ENCODE measurements around the gene FAM217B.
A peak's percentile ranks its signal among the peaks of the same experiment; 100 is the strongest.

Gene FAM217B

GRCh38 chr20:59972037-59972801, 32.0 kb downstream of the FAM217B start:
- no peaks in the 10 kb centered on the region for H3K27me3 ChIP-seq

GRCh38 chr20:59976156-59976782, 36.1 kb downstream of the FAM217B start:
- Histone ChIP-seq H3K27me3 (no peaks in the 10 kb centered on the region), H3K4me3 (ENCODE audit: low read depth in 1 of 2, low read length in 1 of 2) (no peak overlapping the region), H3K4me1 (ENCODE audit: control insufficient read depth in 1 of 2, insufficient read depth in 1 of 2, low read depth in 1 of 2, low read length in 1 of 2) (peaks cover 23 to 26% of the 10 kb centered on the region in 2 experiments), H3K27ac (no peak overlapping the region), H3K9me3 (no peaks in the 10 kb centered on the region), H3K36me3 (no peaks in the 10 kb centered on the region)
- TF ChIP-seq CTCF (IDR thresholded peaks at IDR 0.05), result no peak

More at GRCh38 chr20:59972037-59972801, 32.0 kb downstream of the FAM217B start:
- Histone ChIP-seq H3K36me3 (no peaks in the 10 kb centered on the region), H3K4me1 (ENCODE audit: control insufficient read depth in 1 of 2, insufficient read depth in 1 of 2, low read depth in 1 of 2, low read length in 1 of 2) (peaks cover 24 to 30% of the 10 kb centered on the region in 2 experiments), H3K4me3 (ENCODE audit: low read depth in 1 of 2, low read length in 1 of 2) (no peak overlapping the region), H3K27ac (peak overlapping the region; percentile 69), H3K9me3 (no peaks in the 10 kb centered on the region)
- no peak for TF ChIP-seq CTCF (IDR thresholded peaks at IDR 0.05)

GRCh38 chr20:59977086-59977485, 36.9 kb downstream of the FAM217B start:
- Histone ChIP-seq H3K27me3 (no peaks in the 10 kb centered on the region), H3K4me1 (ENCODE audit: control insufficient read depth in 1 of 2, insufficient read depth in 1 of 2, low read depth in 1 of 2, low read length in 1 of 2) (peaks cover 15 to 18% of the 10 kb centered on the region in 2 experiments), H3K4me3 (ENCODE audit: low read depth in 1 of 2, low read length in 1 of 2) (no peak overlapping the region), H3K27ac (no peak overlapping the region), H3K9me3 (no peaks in the 10 kb centered on the region), H3K36me3 (no peaks in the 10 kb centered on the region)
- TF ChIP-seq CTCF (IDR thresholded peaks at IDR 0.05), result no peak

GRCh38 chr20:59983076-59983475, 42.9 kb downstream of the FAM217B start:
- H3K4me3 ChIP-seq (ENCODE audit: low read depth in 1 of 2, low read length in 1 of 2), result no peak overlapping the region
- no peak for TF ChIP-seq CTCF (IDR thresholded peaks at IDR 0.05)
- H3K36me3 ChIP-seq, result no peaks in the 10 kb centered on the region
- peaks cover 33 to 51% of the 10 kb centered on the region in 2 experiments for H3K4me1 ChIP-seq (ENCODE audit: control insufficient read depth in 1 of 2, insufficient read depth in 1 of 2, low read depth in 1 of 2, low read length in 1 of 2)
- no peak overlapping the region for H3K27ac ChIP-seq
- no peaks in the 10 kb centered on the region for H3K9me3 ChIP-seq
- H3K27me3 ChIP-seq, result no peaks in the 10 kb centered on the region

DNA sequence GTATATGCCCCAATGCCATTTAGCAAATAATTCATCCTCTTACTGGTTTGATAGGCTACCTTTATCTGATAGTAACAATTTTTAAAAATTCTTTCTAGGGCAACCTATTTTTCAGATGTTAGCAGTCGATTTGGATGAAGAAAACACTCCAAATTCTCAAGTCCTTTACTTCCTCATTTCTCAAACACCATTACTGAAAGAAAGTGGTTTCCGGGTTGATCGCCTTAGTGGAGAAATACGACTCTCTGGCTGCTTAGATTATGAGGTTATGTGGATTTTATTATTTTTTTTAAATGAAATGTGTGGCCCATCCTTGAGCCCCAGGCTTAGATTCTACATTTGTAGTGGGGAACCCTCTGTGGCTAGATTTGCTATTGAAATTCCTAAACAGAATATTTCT, 44.4 kb downstream of the FAM217B start:
- Histone ChIP-seq H3K36me3 (no peaks in the 10 kb centered on the region), H3K4me1 (ENCODE audit: control insufficient read depth in 1 of 2, insufficient read depth in 1 of 2, low read depth in 1 of 2, low read length in 1 of 2) (peaks cover 42 to 61% of the 10 kb centered on the region in 2 experiments), H3K4me3 (ENCODE audit: low read depth in 1 of 2, low read length in 1 of 2) (peak overlapping the region; percentile 4 to 33), H3K27me3 (no peaks in the 10 kb centered on the region), H3K27ac (peak overlapping the region; percentile 90), H3K9me3 (no peaks in the 10 kb centered on the region)
- no peak for TF ChIP-seq CTCF (IDR thresholded peaks at IDR 0.05)
